HepG2 (cell line): ENCODE measurements around the gene PEAK3. TPM values are rescaled to one million over a fixed set of nuclear protein-coding genes. Genes with fewer than 3 reads are reported as not detected.
A peak's percentile ranks its signal among the peaks of the same experiment; 100 is the strongest.

Source experiments
- BRD4 ChIP-seq: sonication (generic); formaldehyde crosslinking; IDR thresholded peaks from 2 replicates; pipeline ENCODE4 v1.4.0; 2020; ENCODE audit warnings: missing genetic modification reagents
- FLYWCH1 ChIP-seq: sonication (generic); formaldehyde crosslinking; IDR thresholded peaks from 2 replicates; pipeline ENCODE4 v1.8.1; 2023; ENCODE audit warnings: mild to moderate bottlenecking, missing genetic modification reagents
- FOSL2 ChIP-seq: sonication (generic); formaldehyde crosslinking; IDR thresholded peaks from 2 replicates; pipeline ENCODE4 v1.4.0; 2020; ENCODE audit warnings: missing genetic modification reagents
- HIC2 ChIP-seq: sonication (generic); formaldehyde crosslinking; IDR thresholded peaks from 2 replicates; pipeline ENCODE4 v1.9.0; 2022; ENCODE audit warnings: low read depth, missing genetic modification reagents
- HNRNPL ChIP-seq: fragments of 200-400 bp; formaldehyde crosslinking; IDR thresholded peaks from 2 replicates; pipeline ENCODE4 v1.6.1; 2017; ENCODE audit warnings: mild to moderate bottlenecking, low read depth, low read length
- IRF2 ChIP-seq: IDR thresholded peaks from 2 replicates; pipeline ENCODE4 v1.6.1; 2018; ENCODE audit warnings: missing genetic modification reagents, missing compliant biosample characterization
- KDM2A ChIP-seq: sonication (generic); formaldehyde crosslinking; IDR thresholded peaks from 2 replicates; pipeline ENCODE4 v1.4.0; 2020; ENCODE audit warnings: low read depth, missing genetic modification reagents, borderline replicate concordance
- MED8 ChIP-seq: sonication (generic); formaldehyde crosslinking; IDR thresholded peaks from 2 replicates; pipeline ENCODE4 v1.8.1; 2023; ENCODE audit warnings: mild to moderate bottlenecking, missing genetic modification reagents; ENCODE audit not compliant: insufficient replicate concordance
- NFKB2 ChIP-seq: sonication (generic); formaldehyde crosslinking; IDR thresholded peaks from 2 replicates; pipeline ENCODE4 v1.4.0; 2020; ENCODE audit warnings: missing genetic modification reagents, borderline replicate concordance
- RFX5 ChIP-seq: IDR thresholded peaks from 2 replicates; pipeline ENCODE4 v1.6.1; 2011; ENCODE audit warnings: low read depth, low read length, improper control_type of control experiment
- TBP ChIP-seq: sonication (generic); formaldehyde crosslinking; IDR thresholded peaks from 2 replicates; pipeline ENCODE4 v1.5.0; 2020; ENCODE audit warnings: missing genetic modification reagents
- ZMYM2 ChIP-seq: sonication (generic); formaldehyde crosslinking; IDR thresholded peaks from 2 replicates; pipeline ENCODE4 v1.8.0; 2022; ENCODE audit warnings: mild to moderate bottlenecking, missing genetic modification reagents
- ZNF24 ChIP-seq: fragments of 450-650 bp; IDR thresholded peaks from 2 replicates; pipeline ENCODE4 v1.6.1; 2017; ENCODE audit warnings: antibody characterized with exemption, mild to moderate bottlenecking
- ZNF432 ChIP-seq: sonication (generic); formaldehyde crosslinking; IDR thresholded peaks from 2 replicates; pipeline ENCODE4 v1.5.0; 2020; ENCODE audit warnings: missing genetic modification reagents, mild to moderate bottlenecking, borderline replicate concordance
- ZNF879 ChIP-seq: sonication (generic); formaldehyde crosslinking; IDR thresholded peaks from 2 replicates; pipeline ENCODE4 v1.8.1; 2023; ENCODE audit warnings: missing genetic modification reagents
- polyA plus RNA-seq, 8 experiments: library from polyadenylated mRNA; depleted of rRNA in 3 of 8; stranded (reverse) in 7 of 8; unstranded in 1 of 8; fragments of >200 nt; fragmentation: Illumina TruSeq in 4 of 8; extraction: Trizol in 4 of 8; gene quantifications; 2 replicates each; pipeline versions ENCODE4 v1.2.1 to v1.2.3, GENCODE V29; 2011 to 2016; ENCODE audit warnings: low read depth in 4 of 8, missing spikeins in 1 of 8, mixed read lengths in 1 of 8; ENCODE audit not compliant: insufficient read depth in 1 of 8
- total RNA-seq, 5 experiments: library from RNA; depleted of rRNA; stranded (reverse); fragments of >200 nt; fragmentation: Illumina TruSeq; extraction: Trizol; gene quantifications; 2 replicates each; pipeline ENCODE4 v1.2.3, GENCODE V29; 2016; ENCODE audit warnings: low read depth in 1 of 5
- TF ChIP-seq, protein P1 (sequence below): sonication (generic); formaldehyde crosslinking; IDR thresholded peaks from 2 replicates; pipeline ENCODE4 v1.4.0; 2020; ENCODE audit warnings: missing genetic modification reagents
- TF ChIP-seq, protein P2 (sequence below): sonication (generic); formaldehyde crosslinking; IDR thresholded peaks from 2 replicates; pipeline ENCODE4 v1.4.0; 2020; ENCODE audit warnings: missing genetic modification reagents
- TF ChIP-seq, protein P3 (sequence below): sonication (generic); formaldehyde crosslinking; IDR thresholded peaks from 2 replicates; pipeline ENCODE4 v1.8.0; 2022; ENCODE audit warnings: missing genetic modification reagents, low read depth, mild to moderate bottlenecking, borderline replicate concordance
- TF ChIP-seq, protein P4 (sequence below): sonication (generic); formaldehyde crosslinking; IDR thresholded peaks from 2 replicates; pipeline ENCODE4 v1.4.0; 2020; ENCODE audit warnings: mild to moderate bottlenecking, missing genetic modification reagents
- TF ChIP-seq, protein P5 (sequence below): sonication (generic); formaldehyde crosslinking; conservative IDR thresholded peaks from 2 replicates; pipeline ENCODE4 v1.4.0; 2020; ENCODE audit warnings: missing genetic modification reagents

Gene PEAK3
- total and polyA plus RNA-seq, 2 of the 13 experiments (the other 11 are each of a cell fraction or from before 2014, with no cell fraction given), result not detected

DNA sequence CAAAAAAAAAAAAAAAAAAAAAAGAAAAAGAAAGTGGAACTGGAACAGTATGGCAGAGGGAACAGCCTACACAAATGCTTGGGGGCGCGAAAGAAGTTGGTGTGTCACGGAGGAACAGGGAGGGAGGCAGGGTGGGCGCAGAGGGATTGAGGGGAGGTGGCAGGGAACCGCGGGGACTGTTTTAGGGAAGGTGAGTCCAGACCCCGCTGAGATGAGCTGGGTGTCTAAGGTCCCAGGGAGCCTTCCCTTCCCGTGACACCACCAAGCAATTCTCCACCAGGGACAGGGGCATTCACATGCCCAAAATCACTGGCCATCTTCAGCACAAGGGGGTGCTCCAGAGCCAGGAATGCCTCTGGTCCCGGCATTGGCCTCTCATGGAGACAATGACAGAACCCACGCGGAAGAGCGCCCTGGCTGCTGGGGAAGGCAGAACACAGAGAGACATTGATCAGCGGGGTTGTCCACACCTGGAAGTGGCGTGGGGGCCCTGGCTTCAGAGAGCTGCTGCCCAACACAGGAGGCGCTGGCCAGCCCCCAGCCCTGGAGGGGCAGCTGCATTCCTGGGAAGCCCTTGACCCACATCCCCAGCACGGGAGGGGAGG, 6.9 kb downstream of the PEAK3 start (continued):
- TF ChIP-seq, protein P1, sequence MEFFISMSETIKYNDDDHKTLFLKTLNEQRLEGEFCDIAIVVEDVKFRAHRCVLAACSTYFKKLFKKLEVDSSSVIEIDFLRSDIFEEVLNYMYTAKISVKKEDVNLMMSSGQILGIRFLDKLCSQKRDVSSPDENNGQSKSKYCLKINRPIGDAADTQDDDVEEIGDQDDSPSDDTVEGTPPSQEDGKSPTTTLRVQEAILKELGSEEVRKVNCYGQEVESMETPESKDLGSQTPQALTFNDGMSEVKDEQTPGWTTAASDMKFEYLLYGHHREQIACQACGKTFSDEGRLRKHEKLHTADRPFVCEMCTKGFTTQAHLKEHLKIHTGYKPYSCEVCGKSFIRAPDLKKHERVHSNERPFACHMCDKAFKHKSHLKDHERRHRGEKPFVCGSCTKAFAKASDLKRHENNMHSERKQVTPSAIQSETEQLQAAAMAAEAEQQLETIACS (CRISPR knock-in tag), result no peak
- TF ChIP-seq IRF2 (CRISPR knock-in tag), result no peak
- TF ChIP-seq HIC2 (CRISPR knock-in tag), result no peak
- no peak for TF ChIP-seq FLYWCH1 (CRISPR knock-in tag)
- peak; percentile 34; the same call in 1 of the 2 replicates for TF ChIP-seq KDM2A (CRISPR knock-in tag)
- 0 out of 2 replicates have a peak, but pooled peaks have one; percentile 15 for TF ChIP-seq FOSL2 (CRISPR knock-in tag)
- TF ChIP-seq NFKB2 (CRISPR knock-in tag), result no peak
- TF ChIP-seq, protein P2, sequence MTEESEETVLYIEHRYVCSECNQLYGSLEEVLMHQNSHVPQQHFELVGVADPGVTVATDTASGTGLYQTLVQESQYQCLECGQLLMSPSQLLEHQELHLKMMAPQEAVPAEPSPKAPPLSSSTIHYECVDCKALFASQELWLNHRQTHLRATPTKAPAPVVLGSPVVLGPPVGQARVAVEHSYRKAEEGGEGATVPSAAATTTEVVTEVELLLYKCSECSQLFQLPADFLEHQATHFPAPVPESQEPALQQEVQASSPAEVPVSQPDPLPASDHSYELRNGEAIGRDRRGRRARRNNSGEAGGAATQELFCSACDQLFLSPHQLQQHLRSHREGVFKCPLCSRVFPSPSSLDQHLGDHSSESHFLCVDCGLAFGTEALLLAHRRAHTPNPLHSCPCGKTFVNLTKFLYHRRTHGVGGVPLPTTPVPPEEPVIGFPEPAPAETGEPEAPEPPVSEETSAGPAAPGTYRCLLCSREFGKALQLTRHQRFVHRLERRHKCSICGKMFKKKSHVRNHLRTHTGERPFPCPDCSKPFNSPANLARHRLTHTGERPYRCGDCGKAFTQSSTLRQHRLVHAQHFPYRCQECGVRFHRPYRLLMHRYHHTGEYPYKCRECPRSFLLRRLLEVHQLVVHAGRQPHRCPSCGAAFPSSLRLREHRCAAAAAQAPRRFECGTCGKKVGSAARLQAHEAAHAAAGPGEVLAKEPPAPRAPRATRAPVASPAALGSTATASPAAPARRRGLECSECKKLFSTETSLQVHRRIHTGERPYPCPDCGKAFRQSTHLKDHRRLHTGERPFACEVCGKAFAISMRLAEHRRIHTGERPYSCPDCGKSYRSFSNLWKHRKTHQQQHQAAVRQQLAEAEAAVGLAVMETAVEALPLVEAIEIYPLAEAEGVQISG, result no peak; the same call in 1 of the 2 replicates
- TF ChIP-seq ZMYM2, result no peak
- no peak for TF ChIP-seq ZNF24
- TF ChIP-seq ZNF879 (CRISPR knock-in tag), result no peak
- TF ChIP-seq RFX5, result no peak
- no peak for TF ChIP-seq MED8 (CRISPR knock-in tag)
- TF ChIP-seq, protein P3, sequence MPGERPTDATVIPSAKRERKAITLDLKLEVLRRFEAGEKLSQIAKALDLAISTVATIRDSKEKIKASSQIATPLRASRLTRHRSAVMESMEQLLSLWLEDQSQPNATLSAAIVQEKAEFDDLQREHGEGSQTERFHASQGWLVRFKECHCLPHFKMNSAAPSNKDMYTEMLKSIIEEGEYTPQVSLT, result no peak
- no peak for TF ChIP-seq TBP
- TF ChIP-seq ZNF432 (CRISPR knock-in tag), result no peak
- TF ChIP-seq, protein P4, sequence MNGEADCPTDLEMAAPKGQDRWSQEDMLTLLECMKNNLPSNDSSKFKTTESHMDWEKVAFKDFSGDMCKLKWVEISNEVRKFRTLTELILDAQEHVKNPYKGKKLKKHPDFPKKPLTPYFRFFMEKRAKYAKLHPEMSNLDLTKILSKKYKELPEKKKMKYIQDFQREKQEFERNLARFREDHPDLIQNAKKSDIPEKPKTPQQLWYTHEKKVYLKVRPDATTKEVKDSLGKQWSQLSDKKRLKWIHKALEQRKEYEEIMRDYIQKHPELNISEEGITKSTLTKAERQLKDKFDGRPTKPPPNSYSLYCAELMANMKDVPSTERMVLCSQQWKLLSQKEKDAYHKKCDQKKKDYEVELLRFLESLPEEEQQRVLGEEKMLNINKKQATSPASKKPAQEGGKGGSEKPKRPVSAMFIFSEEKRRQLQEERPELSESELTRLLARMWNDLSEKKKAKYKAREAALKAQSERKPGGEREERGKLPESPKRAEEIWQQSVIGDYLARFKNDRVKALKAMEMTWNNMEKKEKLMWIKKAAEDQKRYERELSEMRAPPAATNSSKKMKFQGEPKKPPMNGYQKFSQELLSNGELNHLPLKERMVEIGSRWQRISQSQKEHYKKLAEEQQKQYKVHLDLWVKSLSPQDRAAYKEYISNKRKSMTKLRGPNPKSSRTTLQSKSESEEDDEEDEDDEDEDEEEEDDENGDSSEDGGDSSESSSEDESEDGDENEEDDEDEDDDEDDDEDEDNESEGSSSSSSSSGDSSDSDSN (CRISPR knock-in tag), result peak; percentile 8; the same call in 1 of the 2 replicates
- TF ChIP-seq HNRNPL, result 0 out of 2 replicates have a peak, but pooled peaks have one; percentile 43
- TF ChIP-seq BRD4, result no peak
- TF ChIP-seq, protein P5, sequence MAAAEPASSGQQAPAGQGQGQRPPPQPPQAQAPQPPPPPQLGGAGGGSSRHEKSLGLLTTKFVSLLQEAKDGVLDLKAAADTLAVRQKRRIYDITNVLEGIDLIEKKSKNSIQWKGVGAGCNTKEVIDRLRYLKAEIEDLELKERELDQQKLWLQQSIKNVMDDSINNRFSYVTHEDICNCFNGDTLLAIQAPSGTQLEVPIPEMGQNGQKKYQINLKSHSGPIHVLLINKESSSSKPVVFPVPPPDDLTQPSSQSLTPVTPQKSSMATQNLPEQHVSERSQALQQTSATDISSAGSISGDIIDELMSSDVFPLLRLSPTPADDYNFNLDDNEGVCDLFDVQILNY (CRISPR knock-in tag), result no peak
